PC-9 (cell line): ENCODE data around the gene DISC1.

ENCODE experiments used
- CTCF ChIP-seq: fragments of 200-600 bp; sonication (generic); conservative IDR thresholded peaks from 2 replicates; pipeline ENCODE4 v1.6.1; 2017; ENCODE audit warnings: mixed run types, antibody characterized with exemption, mild to moderate bottlenecking, moderate library complexity
- EZH2 ChIP-seq: fragments of 200-600 bp; sonication (generic); IDR thresholded peaks from 2 replicates; pipeline ENCODE4 v1.8.0; 2017; ENCODE audit warnings: antibody characterized with exemption, low read depth

GRCh38 chr1:231602673-231602984 lies 24.0 kb upstream of the DISC1 start:
- TF ChIP-seq CTCF = no peak
- no peak for TF ChIP-seq EZH2
